ENCODE data around the gene ZNF800.

ZNF800 gene

DNA sequence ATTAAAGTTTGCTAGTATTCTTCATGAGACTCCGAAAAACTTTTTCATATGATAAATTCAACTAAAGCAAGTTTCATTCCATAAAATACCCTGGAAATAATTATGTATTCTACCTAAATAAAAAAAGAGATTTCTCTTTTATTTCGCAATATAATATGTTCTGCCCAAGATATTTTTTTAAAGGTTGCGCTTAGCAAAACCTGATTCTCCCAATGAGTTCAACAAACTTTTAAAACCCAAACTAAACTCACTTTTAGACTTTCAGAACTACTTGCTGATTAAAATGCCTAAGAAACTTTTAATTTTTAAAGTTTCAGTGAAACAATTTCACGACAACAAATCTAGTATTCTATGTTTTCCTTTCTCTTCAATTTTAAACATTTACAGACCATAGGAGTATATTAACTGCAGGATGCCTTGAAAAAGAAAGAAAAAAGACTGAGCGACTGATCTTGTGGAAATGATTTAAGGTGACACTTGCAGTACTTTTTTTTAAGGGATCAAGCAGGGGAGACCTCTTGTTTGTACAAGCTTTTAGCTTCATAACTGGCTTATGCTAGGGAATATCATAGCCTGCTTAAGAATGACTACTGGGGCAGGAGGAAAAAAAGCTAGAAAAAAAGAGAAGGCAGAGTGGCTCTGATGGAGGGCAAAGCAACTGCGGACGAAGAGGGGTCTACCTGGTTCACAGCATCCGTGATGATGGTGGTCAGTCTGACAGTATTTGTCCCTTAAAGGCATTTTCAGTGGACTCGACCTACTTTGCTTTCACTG, 1.5 kb downstream of the ZNF800 start:
- no peak for DNase-seq

DNA sequence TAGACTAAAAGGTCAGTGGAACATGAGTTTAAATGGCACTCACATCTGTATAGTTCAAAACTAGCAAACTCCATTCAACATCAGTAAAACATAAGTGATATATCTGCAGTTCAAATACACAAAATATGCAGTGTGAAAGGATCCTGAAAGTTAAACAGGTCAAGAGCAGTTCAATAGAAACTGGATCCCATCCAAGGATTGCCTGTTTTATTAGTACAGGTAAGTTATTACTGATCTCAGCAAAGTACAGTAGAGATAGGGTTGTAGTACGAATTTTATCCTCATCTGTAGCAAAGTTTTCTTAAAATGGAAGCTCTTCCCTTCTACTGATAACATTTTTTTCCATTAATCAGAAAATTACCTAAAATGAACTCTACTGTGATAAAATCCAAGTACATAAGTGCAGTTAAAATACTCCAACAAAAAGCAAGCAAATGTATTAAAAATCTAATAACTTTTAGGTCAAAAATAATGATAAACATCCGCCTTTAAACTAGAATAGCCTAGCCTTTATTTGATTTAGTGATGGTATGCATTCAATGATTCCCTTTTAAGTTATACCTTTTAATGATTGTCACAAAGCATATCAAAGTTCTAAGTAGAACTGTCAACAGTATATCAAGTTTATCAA, 2.2 kb downstream of the ZNF800 start:
- no peak for DNase-seq

DNA sequence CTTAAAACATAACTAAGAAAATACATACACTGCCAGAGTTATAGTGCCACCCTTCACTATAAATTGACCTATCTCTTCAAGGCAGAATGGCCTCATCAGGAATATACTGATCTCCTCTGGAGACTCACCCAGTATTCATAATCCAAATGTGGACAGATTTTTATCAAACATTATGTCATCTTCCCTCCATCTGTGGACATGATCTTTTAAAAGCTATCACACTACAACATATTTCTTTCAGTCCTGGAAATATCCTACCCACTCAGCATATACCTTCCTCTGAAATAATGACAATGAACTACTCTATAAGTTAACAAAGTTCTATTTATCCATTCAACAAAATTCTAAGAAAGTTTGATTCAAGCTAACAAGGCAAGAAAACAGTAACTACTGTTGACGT, 3.2 kb downstream of the ZNF800 start:
- DNase-seq = no peak

DNA sequence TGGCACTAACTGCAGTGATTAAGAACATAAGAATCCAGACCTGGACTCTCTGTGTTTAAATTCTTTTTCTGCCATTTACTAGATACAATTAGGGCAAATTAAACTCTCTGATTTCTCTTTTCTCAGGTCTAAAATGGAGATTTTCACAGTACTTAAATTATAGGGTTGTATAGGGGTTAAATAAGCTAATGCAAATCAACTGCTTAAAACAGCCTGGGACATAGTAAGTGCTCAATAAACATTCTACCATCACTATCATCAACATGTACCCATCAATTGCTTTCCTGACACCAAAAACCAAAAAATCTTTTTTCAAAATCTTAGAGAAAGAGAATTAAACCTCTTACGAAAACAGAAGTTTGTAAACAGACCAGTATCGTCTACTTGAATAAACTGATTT, 4.5 kb downstream of the ZNF800 start:
- DNase-seq = no peak

DNA sequence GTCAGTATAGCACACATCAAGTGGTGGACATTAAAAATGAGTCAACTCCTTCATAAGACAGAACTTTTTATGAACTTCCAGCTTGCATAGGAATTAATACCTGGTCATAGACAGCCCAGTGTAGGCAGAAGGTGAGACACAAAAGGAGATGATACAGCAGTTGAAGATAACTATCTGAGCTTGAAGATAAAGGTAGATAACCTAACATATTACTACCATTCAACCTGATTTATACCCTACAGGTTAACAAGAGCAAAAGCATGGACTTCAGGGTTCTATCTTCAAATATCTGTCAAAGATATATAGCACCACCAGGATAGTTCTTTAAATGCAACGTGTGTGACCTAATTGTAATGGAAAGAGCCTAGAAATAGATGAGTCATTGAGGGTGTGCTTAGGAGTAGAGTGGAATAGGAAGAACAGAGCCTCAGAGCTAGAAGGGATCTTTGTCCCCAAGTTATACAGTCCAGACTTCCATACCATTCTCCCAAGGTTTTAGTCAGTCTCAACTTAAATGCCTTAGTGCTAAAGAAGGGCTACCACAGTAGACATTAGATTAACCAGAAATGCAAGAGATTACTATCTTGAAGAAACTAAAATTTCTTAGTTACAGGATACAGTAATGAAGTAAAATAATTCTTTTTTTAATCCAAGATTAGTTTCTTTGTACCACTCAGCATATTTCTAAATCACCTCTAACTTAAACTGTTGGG, 9.2 kb downstream of the ZNF800 start:
- DNase-seq = no peak

DNA sequence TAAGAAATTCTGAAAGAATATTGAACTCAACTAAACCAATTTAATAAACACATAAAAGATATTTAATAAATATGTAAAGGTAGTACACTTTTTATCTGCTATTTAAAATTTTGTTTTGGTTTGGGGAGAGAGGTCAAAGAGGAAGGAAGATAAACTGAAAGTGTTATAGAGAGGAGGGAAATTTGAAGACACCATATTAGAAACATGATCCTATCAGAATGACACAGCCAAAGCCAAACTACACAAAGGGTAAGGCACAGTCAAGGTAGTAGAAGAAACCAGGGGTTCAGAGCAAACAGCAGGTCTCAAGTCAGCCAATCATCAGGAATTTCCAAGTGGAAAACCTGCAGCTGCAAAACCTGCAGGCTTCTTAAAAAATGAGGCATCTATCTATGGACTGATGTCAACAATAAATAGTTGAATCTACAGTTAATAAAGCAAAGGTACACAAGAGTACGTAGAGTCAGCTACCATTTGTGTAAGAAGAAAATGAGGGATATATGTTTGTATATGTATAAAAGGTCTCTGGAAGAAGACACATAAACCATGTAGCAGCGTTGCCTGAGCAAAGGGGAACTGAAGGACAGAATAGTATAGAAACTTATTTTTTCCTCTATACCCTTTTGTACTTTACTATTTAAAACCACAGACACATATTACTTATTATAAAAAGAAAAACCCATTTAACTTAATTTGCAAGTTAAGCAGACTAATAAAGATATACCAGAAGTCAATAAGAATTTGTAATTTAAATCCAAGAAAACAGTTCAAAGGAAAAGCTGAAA, 10.0 kb downstream of the ZNF800 start:
- DNase-seq = no peak

DNA sequence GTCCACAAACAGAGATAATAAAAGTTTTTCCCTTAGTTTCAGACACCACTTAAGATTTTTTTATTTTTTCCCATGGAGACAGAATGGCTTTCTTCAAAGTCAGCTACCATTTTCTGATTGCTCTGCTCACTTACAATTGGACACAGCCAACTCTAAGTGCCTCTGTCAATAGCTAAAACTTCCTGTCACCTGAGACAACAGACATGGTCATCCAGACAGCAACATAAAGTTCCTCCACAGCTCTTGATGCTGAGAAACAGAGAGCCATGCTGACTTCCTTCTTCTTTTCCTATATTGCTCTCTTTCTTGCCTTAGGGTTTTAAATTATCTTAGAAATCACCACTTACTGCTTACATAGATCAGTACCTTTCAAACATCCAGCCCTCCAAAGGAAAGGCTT, 12.0 kb downstream of the ZNF800 start:
- no peak for DNase-seq

DNA sequence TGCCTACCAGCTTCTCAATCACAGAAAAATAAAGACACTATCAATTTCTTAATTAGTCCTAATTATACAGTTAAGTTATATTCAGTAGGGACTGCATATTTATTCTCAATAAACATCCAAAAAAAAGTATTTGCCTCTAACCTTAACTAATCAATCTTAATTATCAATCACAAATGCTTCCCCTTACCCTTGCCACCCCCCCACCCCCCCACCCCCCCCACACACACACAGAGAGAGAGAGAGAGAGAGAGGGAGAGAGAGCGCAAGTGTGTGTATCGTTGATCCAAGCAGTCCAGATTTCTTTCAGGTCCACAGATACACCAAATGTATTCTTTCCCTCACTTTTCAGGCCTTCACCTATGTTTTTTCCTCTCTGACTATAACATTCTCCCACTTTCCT, 12.9 kb downstream of the ZNF800 start:
- no peak for DNase-seq

DNA sequence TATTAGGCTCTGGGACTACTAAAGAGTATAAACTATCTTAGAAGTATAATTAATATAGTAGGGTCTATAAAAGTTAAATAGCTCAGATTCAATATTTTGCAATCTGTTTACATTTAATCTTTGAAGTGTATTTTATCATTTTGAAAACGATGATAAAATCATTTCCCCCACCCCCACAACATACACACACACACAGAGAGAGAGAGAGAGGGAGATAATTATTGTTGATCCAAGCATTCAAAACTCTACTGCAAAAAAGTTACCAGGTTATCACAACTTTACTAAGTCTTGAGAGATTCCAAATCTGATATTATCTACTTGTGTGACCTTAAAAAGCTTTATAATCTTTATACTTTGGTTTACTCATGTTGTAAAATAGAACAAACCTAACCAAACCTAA, 14.0 kb downstream of the ZNF800 start:
- DNase-seq = no peak

DNA sequence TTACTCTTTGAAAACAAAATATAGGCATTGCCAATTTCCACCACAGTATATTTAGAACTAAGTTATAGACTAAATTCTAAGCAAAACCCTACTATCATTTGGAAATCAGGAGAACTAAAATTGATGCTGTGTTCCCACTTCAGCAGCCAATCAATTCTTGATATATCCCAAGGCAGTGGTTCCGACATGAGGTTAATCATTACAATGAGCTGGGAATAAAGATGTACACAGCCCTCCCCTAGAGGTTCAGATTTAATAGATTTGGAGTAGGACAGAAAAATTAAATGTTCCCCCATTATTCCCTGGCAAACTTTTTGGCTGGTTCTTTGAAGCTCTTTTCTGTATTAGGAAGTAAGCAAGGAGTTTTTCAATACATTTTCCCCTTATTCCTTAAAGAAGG, 15.1 kb downstream of the ZNF800 start:
- DNase-seq = no peak

DNA sequence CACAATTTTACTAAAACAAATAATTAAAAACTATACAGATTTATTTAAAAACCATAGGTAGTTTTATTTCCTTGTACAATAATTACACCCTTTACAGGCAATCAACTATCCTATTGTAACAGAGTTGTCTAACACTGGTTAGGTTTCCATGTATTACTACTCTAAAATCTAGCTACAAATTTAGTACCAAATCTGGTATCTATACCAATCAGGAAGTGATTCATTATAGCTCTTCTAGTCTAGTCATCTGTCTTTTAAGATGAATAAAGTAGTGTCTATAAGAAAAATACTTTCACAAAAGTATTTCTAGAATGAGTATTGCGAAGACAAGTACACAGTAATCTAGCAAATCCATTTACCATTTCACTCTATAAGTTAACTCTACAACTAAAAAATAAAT, 16.9 kb downstream of the ZNF800 start:
- DNase-seq = no peak

DNA sequence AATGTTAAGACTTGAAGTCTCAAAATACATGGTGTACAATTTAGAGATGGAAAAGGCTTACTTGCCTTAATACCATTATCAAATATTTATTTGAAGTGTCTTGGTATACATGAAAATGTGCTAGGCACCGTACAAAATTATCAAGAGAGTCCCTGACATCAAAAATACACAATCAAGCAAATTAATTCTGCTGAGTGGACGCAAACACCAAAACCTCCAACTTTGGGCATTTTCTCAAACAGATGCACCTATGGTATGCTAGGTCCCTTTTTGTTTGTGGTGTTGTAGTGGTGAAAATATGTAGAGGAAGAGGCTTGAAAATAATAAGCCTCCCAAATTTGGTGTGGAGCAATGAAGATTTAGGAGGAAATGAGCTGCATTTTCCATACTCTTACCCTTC, 24.8 kb downstream of the ZNF800 start:
- DNase-seq = no peak

DNA sequence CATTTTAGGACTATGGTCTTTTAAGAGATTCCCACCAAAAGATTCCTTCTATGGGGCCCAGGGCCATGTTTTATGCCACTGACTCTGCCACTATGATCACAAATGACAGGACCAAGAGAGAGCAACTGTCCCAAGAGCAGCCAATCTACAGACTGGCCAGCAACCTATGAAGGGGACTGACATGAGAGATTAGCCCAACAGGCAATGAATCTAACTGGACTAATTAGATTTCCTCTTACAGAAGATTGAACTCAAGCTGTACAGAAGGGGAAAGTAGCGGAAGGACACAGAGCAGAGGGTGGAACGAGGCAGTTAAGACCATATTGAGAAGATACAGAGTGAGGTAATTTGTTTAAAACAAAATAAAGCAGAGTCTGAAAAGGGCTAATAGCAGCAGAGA, 25.8 kb downstream of the ZNF800 start:
- no peak for DNase-seq

DNA sequence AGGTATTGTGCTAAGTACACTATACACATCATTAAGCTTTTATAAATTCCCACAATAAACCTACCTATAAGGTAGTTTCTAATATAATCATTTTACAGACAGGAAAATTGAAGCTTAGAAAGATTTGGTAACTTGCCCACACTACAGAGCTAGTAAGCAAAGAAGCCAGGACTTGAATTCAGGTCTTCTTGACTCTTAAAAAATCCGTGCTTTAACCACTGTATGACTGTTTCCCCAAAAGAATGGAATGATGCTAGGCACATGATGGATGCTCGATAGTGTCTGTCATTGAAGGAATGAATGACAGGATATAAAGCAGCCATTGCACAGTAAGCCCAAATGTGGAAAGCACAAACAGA, 26.6 kb downstream of the ZNF800 start:
- no peak for DNase-seq

DNA sequence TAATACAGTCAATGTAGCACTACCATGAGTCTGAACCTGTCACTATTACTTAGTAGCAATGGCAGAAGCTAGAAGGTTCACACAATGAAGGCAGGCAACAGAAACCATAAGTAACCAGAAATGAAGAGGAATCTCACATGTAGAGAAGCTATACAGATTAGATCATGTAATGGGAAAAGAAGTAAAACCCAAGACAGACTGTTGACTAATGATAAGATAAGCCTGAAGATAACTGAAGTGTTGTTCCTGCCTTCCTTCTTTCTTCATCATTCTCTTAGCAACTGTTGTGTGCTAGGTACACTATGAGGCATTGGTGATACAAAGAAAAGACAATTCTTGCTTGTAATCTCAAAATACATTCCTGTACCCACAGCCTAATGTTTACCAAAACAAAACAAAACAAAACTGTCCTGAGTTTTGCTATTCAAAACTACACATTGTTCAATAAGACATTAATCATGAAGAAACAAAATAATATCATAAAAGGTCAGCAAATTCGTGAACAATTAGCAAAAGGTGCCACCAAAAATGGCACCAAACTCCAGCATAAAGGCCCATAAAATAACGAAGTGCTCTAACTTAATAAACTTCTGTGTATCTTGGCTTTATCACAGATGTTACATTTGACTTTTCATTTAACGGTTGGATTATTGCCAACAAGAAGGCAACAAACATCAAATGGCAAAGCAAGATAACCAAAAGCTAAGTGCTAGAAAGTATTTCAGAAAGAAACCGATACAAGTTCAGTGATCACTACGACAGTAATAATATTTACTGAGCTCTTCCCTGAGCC, 27.1 kb downstream of the ZNF800 start:
- peak; percentile 47 for DNase-seq

DNA sequence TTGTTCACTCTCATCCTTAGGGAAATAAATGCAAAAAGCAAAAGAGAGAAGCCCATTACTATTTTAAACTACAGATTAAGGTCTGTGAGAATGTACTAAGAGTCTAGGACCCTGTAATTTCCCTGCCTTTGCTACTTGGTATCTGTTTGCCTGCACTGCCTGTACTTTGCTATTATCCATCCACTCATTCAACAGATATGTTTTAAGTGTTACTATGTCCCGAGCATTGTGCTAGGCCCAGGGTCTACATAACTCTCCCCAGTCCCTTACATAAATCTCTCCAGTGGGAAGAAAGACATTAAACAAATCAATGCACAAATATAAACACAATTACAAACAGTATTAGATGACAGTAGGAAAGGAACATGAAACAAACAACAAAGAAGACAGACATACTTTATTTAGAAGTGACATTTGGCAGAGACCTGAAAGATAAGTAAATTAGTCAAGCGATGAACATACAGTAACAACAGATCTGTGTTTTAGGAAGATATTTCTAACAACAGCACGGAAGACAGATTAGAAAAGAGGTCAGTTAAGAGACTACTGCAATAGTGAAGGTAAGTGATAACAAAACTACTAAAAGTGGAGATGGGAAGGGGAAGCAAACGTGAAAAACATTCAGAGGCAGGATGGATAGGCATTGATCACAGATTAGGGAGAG, 30.0 kb downstream of the ZNF800 start:
- no peak for DNase-seq

DNA sequence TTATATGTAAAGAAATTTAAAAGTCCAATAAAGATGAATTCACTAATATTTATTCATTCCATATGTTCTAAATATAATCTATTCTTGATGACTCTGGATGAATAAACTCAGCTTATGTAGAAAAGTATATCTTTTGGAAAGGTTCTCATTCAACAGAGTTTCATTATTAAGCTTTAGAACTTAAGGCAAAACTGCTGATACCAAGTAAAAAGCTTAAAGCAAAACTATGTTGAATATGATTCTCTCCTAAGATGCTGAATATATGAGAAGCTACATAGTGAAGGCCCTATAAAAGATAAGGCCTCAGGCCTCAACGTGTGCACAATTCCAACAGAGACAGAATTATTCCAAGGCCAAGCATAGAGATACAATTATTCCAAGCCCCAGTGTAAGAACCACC, 30.8 kb downstream of the ZNF800 start:
- DNase-seq = no peak

DNA sequence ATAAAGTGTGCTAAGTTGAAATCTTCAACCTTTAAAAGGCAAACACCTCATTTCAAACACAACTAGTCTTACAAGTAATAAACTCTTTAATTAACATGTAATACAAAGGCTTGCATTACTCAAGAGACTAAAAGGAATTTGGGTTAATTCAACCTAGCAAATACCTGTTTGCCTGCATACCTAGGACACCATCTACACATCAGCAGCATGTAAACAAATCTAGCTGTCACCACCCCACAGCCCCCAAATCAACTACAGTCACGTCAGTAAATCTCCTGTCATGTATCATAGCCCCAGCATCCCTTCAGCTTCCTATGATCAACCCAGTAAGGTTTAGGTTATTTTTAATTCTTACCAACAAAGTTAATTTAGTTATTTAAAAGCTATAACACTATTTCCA, 33.5 kb downstream of the ZNF800 start:
- no peak for DNase-seq

DNA sequence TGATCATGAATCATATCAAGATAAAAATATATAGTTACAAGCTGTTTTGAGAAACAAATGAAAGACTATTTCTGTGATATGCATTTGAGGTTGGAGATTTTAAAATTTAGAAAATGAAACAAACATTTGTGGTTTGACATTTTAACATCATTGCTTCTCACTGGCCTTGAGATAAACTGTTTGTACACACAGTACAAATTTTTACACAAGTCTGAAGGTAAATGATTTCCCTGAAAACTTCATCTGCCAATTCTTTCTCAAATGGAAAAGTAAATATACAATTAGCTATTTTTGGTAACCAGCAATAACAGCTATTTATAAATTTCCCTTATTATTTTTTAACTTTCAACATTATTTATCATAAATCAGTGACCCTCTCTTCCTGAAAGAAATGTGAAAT, 38.6 kb downstream of the ZNF800 start:
- no peak for DNase-seq

DNA sequence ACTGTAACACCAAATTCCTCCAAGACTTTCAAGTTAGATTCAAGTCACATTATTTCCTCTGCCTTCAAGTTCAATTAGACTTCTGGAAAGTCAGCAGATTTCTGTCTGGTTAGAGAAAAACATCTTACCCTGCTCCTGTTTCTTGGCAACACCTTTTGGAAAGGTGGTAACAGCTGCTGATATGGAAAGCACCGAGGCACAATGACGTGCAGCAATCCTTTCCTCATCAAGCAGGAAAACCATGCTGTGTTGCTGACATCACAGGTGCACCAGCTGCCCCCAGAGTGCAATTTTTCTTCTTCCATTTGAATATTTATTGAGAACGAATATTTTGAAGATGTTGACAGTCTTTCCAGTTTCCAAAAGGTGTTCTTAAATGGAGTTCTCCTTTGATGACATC, 41.9 kb downstream of the ZNF800 start:
- no peak for DNase-seq

DNA sequence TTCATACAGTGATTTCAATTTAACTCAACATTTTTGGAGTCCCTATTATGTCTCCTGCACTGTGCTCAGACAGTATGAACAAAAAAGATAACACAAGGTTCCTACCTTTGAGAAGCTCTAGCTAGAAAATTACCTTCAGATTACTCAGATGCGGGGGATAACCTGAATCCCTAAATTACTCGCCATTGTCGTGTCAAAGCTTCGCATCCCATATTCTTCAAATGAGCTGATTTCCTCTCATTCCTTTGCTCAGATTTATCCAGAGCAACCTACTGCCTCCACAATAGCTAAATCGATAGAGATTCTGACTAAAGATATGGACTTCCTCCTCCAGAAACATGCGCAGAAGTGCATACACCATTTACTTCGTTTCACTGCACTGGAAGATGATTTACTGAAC, 42.6 kb downstream of the ZNF800 start:
- no peak for DNase-seq

DNA sequence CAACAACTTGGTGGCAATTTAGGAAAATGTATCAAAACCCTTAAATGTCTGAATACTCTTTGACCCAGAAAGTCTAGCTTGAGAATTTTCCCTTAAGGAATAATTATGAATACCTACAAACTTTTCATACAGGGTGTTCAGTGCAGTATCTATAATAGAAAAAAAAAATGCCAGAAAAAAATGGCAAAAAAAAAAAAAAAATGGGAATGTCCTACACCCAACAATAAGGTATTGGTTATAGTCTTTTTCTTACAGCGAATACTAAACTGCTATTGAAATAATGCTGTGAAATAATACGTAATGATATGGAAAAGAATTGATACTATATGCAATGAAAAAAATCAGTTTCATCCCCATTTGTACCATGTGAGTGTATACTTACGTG, 44.3 kb downstream of the ZNF800 start:
- DNase-seq = no peak

Data from GF-D8 (cell line).